H9 (cell line): ENCODE measurements around the gene LARP4B. TPM values are rescaled to one million over a fixed set of nuclear protein-coding genes. Genes with fewer than 3 reads are reported as not detected.

Experiments
- DNase-seq: peaks from one replicate; pipeline ENCODE4 v3.0.0-alpha.2; 2017
- H2AFZ ChIP-seq: one replicate; pipeline ENCODE4 v1.6.1; 2013; ENCODE audit warnings: mild to moderate bottlenecking, low read length, control low read depth, moderate library complexity
- H2AK5ac ChIP-seq: 2 replicates; pipeline ENCODE4 v1.6.1; 2013; ENCODE audit warnings: low read length, control low read depth, mixed read lengths; ENCODE audit not compliant: insufficient read length
- H2BK120ac ChIP-seq: one replicate; pipeline ENCODE4 v1.6.1; 2013; ENCODE audit warnings: low read depth, mild to moderate bottlenecking, low read length, control low read depth, inconsistent platforms; ENCODE audit not compliant: poor library complexity, severe bottlenecking
- H2BK12ac ChIP-seq: 2 replicates; pipeline ENCODE4 v1.6.1; 2013; ENCODE audit warnings: low read length, control low read depth, mixed read lengths, low read depth; ENCODE audit not compliant: insufficient read length
- H2BK15ac ChIP-seq: 2 replicates; pipeline ENCODE4 v1.6.1; 2013; ENCODE audit warnings: low read depth, low read length, control low read depth
- H2BK20ac ChIP-seq: one replicate; pipeline ENCODE4 v1.6.1; 2013; ENCODE audit warnings: low read depth, mild to moderate bottlenecking, low read length, control low read depth, inconsistent platforms; ENCODE audit not compliant: poor library complexity, severe bottlenecking
- H2BK5ac ChIP-seq: 2 replicates; pipeline ENCODE4 v1.6.1; 2013; ENCODE audit warnings: low read length, control low read depth, mixed read lengths; ENCODE audit not compliant: insufficient read length
- H3K14ac ChIP-seq: 2 replicates; pipeline ENCODE4 v1.6.1; 2013; ENCODE audit warnings: low read length, control low read depth; ENCODE audit not compliant: insufficient read depth
- H3K18ac ChIP-seq: 2 replicates; pipeline ENCODE4 v1.6.1; 2013; ENCODE audit warnings: low read depth, mild to moderate bottlenecking, mixed read lengths, low read length, control low read depth; ENCODE audit not compliant: insufficient read length
- H3K23ac ChIP-seq: 2 replicates; pipeline ENCODE4 v1.6.1; 2013; ENCODE audit warnings: low read length, control low read depth, mixed read lengths, low read depth; ENCODE audit not compliant: insufficient read length
- H3K23me2 ChIP-seq: 2 replicates; pipeline ENCODE4 v1.6.1; 2013; ENCODE audit warnings: low read depth, mild to moderate bottlenecking, mixed read lengths, low read length, control low read depth; ENCODE audit not compliant: insufficient read length, poor library complexity, severe bottlenecking
- H3K27ac ChIP-seq: 2 replicates; pipeline ENCODE4 v1.5.1; 2013; ENCODE audit warnings: low read length, control low read depth, mixed read lengths, low read depth; ENCODE audit not compliant: insufficient read length
- H3K27me3 ChIP-seq: 2 replicates; pipeline ENCODE4 v1.6.1; 2013; ENCODE audit warnings: low read length, control low read depth, inconsistent platforms; ENCODE audit not compliant: insufficient read depth
- H3K4ac ChIP-seq: 2 replicates; pipeline ENCODE4 v1.6.1; 2013; ENCODE audit warnings: low read depth, mild to moderate bottlenecking, control low read depth, inconsistent platforms, low read length, moderate library complexity
- H3K4me1 ChIP-seq: 2 replicates; pipeline ENCODE4 v1.6.1; 2013; ENCODE audit warnings: low read length, control low read depth, inconsistent platforms; ENCODE audit not compliant: insufficient read depth
- H3K4me2 ChIP-seq: 2 replicates; pipeline ENCODE4 v1.6.1; 2013; ENCODE audit warnings: low read length, control low read depth, mixed read lengths; ENCODE audit not compliant: insufficient read length, insufficient read depth
- H3K56ac ChIP-seq: 2 replicates; pipeline ENCODE4 v1.6.1; 2013; ENCODE audit warnings: low read depth, mild to moderate bottlenecking, mixed read lengths, low read length, control low read depth; ENCODE audit not compliant: insufficient read length
- H3K79me1 ChIP-seq: 2 replicates; pipeline ENCODE4 v1.6.1; 2013; ENCODE audit warnings: low read depth, mild to moderate bottlenecking, moderate library complexity, low read length, control low read depth, inconsistent platforms; ENCODE audit not compliant: insufficient read depth, poor library complexity, severe bottlenecking
- H3K79me2 ChIP-seq: 2 replicates; pipeline ENCODE4 v1.6.1; 2013; ENCODE audit warnings: low read length, control low read depth, inconsistent platforms; ENCODE audit not compliant: insufficient read depth
- H3K9ac ChIP-seq: 2 replicates; pipeline ENCODE4 v1.6.1; 2013; ENCODE audit warnings: low read length, control low read depth, mixed read lengths; ENCODE audit not compliant: insufficient read length; ENCODE audit errors: extremely low read depth
- H3K9me3 ChIP-seq: one replicate; pipeline ENCODE4 v1.6.1; 2013; ENCODE audit warnings: low read depth, low read length, inconsistent platforms; ENCODE audit not compliant: control insufficient read depth
- H3T11ph ChIP-seq: one replicate; pipeline ENCODE4 v1.6.1; 2013; ENCODE audit warnings: mild to moderate bottlenecking, low read length, control low read depth, inconsistent platforms
- H4K20me1 ChIP-seq: one replicate; pipeline ENCODE4 v1.6.1; 2013; ENCODE audit not compliant: control insufficient read depth, insufficient read length, insufficient read depth
- H4K5ac ChIP-seq: 2 replicates; pipeline ENCODE4 v1.6.1; 2013; ENCODE audit warnings: low read depth, mild to moderate bottlenecking, mixed read lengths, low read length, control low read depth; ENCODE audit not compliant: insufficient read length
- H4K8ac ChIP-seq: replicated peaks from 2 replicates; pipeline ENCODE4 v1.6.1; 2013; ENCODE audit warnings: low read length, control low read depth, mixed read lengths, low read depth; ENCODE audit not compliant: insufficient read length
- H4K91ac ChIP-seq: 2 replicates; pipeline ENCODE4 v1.6.1; 2013; ENCODE audit warnings: low read depth, mild to moderate bottlenecking, moderate library complexity, mixed read lengths, low read length, control low read depth; ENCODE audit not compliant: insufficient read length
- H3K27ac Mint-ChIP-seq, 3 experiments: 2 replicates in 2 of 3; 3 replicates in 1 of 3; pipeline ENCODE4 v1.8.0; 2020 to 2021; ENCODE audit warnings: mixed read lengths in 3 of 3, mild to moderate bottlenecking in 1 of 3, moderate library complexity in 1 of 3
- H3K27me3 Mint-ChIP-seq: 2 replicates; pipeline ENCODE4 v1.8.0; 2021; ENCODE audit warnings: low read depth, mild to moderate bottlenecking, moderate library complexity, mixed read lengths
- H3K36me3 Mint-ChIP-seq, 3 experiments: 2 replicates in 2 of 3; 3 replicates in 1 of 3; pipeline ENCODE4 v1.8.0; 2020 to 2021; ENCODE audit warnings: low read depth in 3 of 3, mixed read lengths in 3 of 3; ENCODE audit not compliant: insufficient read depth in 1 of 3
- H3K4me1 Mint-ChIP-seq, 2 experiments: 2 replicates each; pipeline ENCODE4 v1.8.0; 2020; ENCODE audit warnings: mixed read lengths in 2 of 2
- H3K4me3 Mint-ChIP-seq, 2 experiments: 2 replicates in 1 of 2; 3 replicates in 1 of 2; pipeline ENCODE4 v1.8.0; 2020 to 2021; ENCODE audit warnings: mild to moderate bottlenecking in 2 of 2, mixed read lengths in 2 of 2, moderate library complexity in 1 of 2
- H3K9me3 Mint-ChIP-seq, 2 experiments: 2 replicates in 1 of 2; 3 replicates in 1 of 2; pipeline ENCODE4 v1.8.0; 2020; ENCODE audit warnings: mild to moderate bottlenecking in 2 of 2, mixed read lengths in 2 of 2, moderate library complexity in 1 of 2
- WGBS: extraction: QIAGEN DNeasy Blood & Tissue Kit; methylation state at CpG from one replicate; pipeline ENCODE4 v1.1.7; 2013; ENCODE audit warnings: missing lambda C conversion rate, low lambda C conversion rate, mixed read lengths; ENCODE audit not compliant: insufficient read length; ENCODE audit errors: extremely low coverage; 5-methylcytosine and 5-hydroxymethylcytosine counted together
- total RNA-seq: library from RNA; stranded (reverse); gene quantifications from 2 replicates; pipeline ENCODE4 v1.2.1, GENCODE V29; 2021
- TF ChIP-seq, protein P1 (sequence below): fragments of 200-600 bp; sonication (generic); conservative IDR thresholded peaks from 3 replicates; pipeline ENCODE4 v1.8.0; 2021; ENCODE audit warnings: antibody characterized with exemption, mild to moderate bottlenecking

Gene LARP4B
- total RNA-seq, 1 experiment from 2014 or later = 88.9 TPM

GRCh38 chr10:839550-840205, 91.8 kb downstream of the LARP4B start:
- no peak overlapping the region for H3K4me3 Mint-ChIP-seq

More at GRCh38 chr10:839550-840205, 91.8 kb downstream of the LARP4B start:
- H2BK15ac ChIP-seq = no peak overlapping the region
- H3K9me3 Mint-ChIP-seq = no peaks in the 10 kb centered on the region
- peaks cover 6% of the 10 kb centered on the region for H3K79me1 ChIP-seq
- no peak overlapping the region for H4K91ac ChIP-seq
- no peak overlapping the region for H2BK12ac ChIP-seq
- no peaks in the 10 kb centered on the region for H3K27me3 ChIP-seq
- no peak overlapping the region for H2AFZ ChIP-seq
- no peak overlapping the region for H4K8ac ChIP-seq
- H3K14ac ChIP-seq = no peak overlapping the region
- H2BK5ac ChIP-seq = no peak overlapping the region
- H3K4ac ChIP-seq = no peak overlapping the region
- peaks cover 2% of the 10 kb centered on the region; the same call in 1 of the 2 replicates for H3K79me2 ChIP-seq
- no peaks in the 10 kb centered on the region for H3K23me2 ChIP-seq
- H2BK20ac ChIP-seq = no peak overlapping the region
- WGBS = no CpG with 5 or more reads among the region's 9 CpGs
- H3K27me3 Mint-ChIP-seq = no peaks in the 10 kb centered on the region
- H3K9ac ChIP-seq = no peak overlapping the region
- DNase-seq = no peak
- H2BK120ac ChIP-seq = no peak overlapping the region
- no peak overlapping the region for H2AK5ac ChIP-seq
- H4K5ac ChIP-seq = no peak overlapping the region
- no peak overlapping the region for H3K27ac ChIP-seq
- H3K18ac ChIP-seq = no peak overlapping the region
- no peaks in the 10 kb centered on the region for H4K20me1 ChIP-seq
- no peaks in the 10 kb centered on the region for H3K9me3 ChIP-seq
- H3K36me3 Mint-ChIP-seq = peaks cover 28 to 72% (median 47%) of the 10 kb centered on the region in 3 experiments; a peak in 6 of 7 replicates
- TF ChIP-seq, protein P1, sequence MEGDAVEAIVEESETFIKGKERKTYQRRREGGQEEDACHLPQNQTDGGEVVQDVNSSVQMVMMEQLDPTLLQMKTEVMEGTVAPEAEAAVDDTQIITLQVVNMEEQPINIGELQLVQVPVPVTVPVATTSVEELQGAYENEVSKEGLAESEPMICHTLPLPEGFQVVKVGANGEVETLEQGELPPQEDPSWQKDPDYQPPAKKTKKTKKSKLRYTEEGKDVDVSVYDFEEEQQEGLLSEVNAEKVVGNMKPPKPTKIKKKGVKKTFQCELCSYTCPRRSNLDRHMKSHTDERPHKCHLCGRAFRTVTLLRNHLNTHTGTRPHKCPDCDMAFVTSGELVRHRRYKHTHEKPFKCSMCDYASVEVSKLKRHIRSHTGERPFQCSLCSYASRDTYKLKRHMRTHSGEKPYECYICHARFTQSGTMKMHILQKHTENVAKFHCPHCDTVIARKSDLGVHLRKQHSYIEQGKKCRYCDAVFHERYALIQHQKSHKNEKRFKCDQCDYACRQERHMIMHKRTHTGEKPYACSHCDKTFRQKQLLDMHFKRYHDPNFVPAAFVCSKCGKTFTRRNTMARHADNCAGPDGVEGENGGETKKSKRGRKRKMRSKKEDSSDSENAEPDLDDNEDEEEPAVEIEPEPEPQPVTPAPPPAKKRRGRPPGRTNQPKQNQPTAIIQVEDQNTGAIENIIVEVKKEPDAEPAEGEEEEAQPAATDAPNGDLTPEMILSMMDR = no peak
- H3T11ph ChIP-seq = no peak overlapping the region
- H3K4me1 Mint-ChIP-seq = no peaks in the 10 kb centered on the region
- H3K27ac Mint-ChIP-seq = peak overlapping the region in 1 of 3 experiments; percentile 35; a peak in 1 of 7 replicates
- H3K23ac ChIP-seq = no peak overlapping the region
- H3K56ac ChIP-seq = no peak overlapping the region
- H3K4me1 ChIP-seq = no peaks in the 10 kb centered on the region
- H3K4me2 ChIP-seq = no peak overlapping the region
